ENCODE results near the gene EP400. TPM values are rescaled to one million over a fixed set of nuclear protein-coding genes. Genes with fewer than 3 reads are reported as not detected.

The EP400 gene
- total RNA-seq, 1 donor from 2014 or later, result 59.7 TPM

GRCh38 chr12:132015686-132016430, 66.1 kb downstream of the EP400 start:
- intact Hi-C loops (cut with micrococcal nuclease), result no loop called here

GRCh38 chr12:132018193-132018916, 68.6 kb downstream of the EP400 start:
- intact Hi-C loops (cut with micrococcal nuclease), result no loop called here

- intact Hi-C loops (cut with micrococcal nuclease), result no loop called here
Measured at GRCh38 chr12:132019891-132020290, 70.1 kb downstream of the EP400 start.

GRCh38 chr12:132020292-132020691, 70.5 kb downstream of the EP400 start:
- intact Hi-C loops (cut with micrococcal nuclease), result no loop called here

GRCh38 chr12:132021031-132021871, 71.5 kb downstream of the EP400 start:
- intact Hi-C loops (cut with micrococcal nuclease), result no loop called here

GRCh38 chr12:132021965-132022364, 72.2 kb downstream of the EP400 start:
- intact Hi-C loops (cut with micrococcal nuclease), result no loop called here

GRCh38 chr12:132023658-132024057, 73.9 kb downstream of the EP400 start:
- intact Hi-C loops (cut with micrococcal nuclease), result no loop called here

- intact Hi-C loops (cut with micrococcal nuclease), result no loop called here
Measured at GRCh38 chr12:132024758-132025157, 75.0 kb downstream of the EP400 start.

- intact Hi-C loops (cut with micrococcal nuclease), result no loop called here
Measured at GRCh38 chr12:132025526-132025925, 75.8 kb downstream of the EP400 start.

- intact Hi-C loops (cut with micrococcal nuclease), result no loop called here
Measured at GRCh38 chr12:132026061-132026795, 76.5 kb downstream of the EP400 start.

- intact Hi-C loops (cut with micrococcal nuclease), result no loop called here
Measured at GRCh38 chr12:132026796-132027500, 77.2 kb downstream of the EP400 start.

- intact Hi-C loops (cut with micrococcal nuclease), result no loop called here
Measured at GRCh38 chr12:132027636-132028035, 77.9 kb downstream of the EP400 start.

- intact Hi-C loops (cut with micrococcal nuclease), result no loop called here
Measured at GRCh38 chr12:132028111-132028510, 78.4 kb downstream of the EP400 start.

- intact Hi-C loops (cut with micrococcal nuclease), result no loop called here
Measured at GRCh38 chr12:132029503-132030300, 80.0 kb downstream of the EP400 start.

GRCh38 chr12:132030367-132031038, 80.8 kb downstream of the EP400 start:
- intact Hi-C loops (cut with micrococcal nuclease), result no loop called here

GRCh38 chr12:132033627-132034026, 83.9 kb downstream of the EP400 start:
- intact Hi-C loops (cut with micrococcal nuclease), result no loop called here

GRCh38 chr12:132036063-132036683, 86.4 kb downstream of the EP400 start:
- intact Hi-C loops (cut with micrococcal nuclease), result no loop called here

- intact Hi-C loops (cut with micrococcal nuclease), result no loop called here
Measured at GRCh38 chr12:132040906-132041606, 91.3 kb downstream of the EP400 start.

Measured in T-helper 1 cell treated with Interleukin-12 subunit alpha and Interleukin-12 subunit beta and Interleukin-4 antibody, amounts not matched to agents 30 ng/mL and 1 ng/mL, for 36 hours (primary cell).